PC-3 (cell line): ENCODE results near the gene CD248. TPM values are rescaled to one million over a fixed set of nuclear protein-coding genes. Genes with fewer than 3 reads are reported as not detected.

ENCODE experiments used
- ATAC-seq: fragments of 200-7000 bp; cut with Tn5 transposase; 2 replicates; pipeline ENCODE4 v1.9.1; 2020; ENCODE audit warnings: mild to moderate bottlenecking, moderate library complexity
- BruUV-seq: library from RNA; stranded (reverse); fragments of 400-500 nt; replicated peaks from 2 replicates; lab custom pipeline; 2021; lab: Mats Ljungman, UMichigan
- CTCF ChIA-PET: fragments of 300-600 bp; sonication (Branson Sonifier 250); formaldehyde crosslinking; loops from one replicate; lab custom pipeline; 2022; ENCODE audit warnings: antibody characterized with exemption; lab: Charles Lee
- POLR2A ChIA-PET: fragments of 300-600 bp; sonication (Branson Sonifier 250); formaldehyde crosslinking; loops from one replicate; lab custom pipeline; 2022; ENCODE audit warnings: antibody characterized with exemption; ENCODE audit not compliant: unreplicated experiment; lab: Charles Lee
- DNase-seq: peaks from one replicate; pipeline ENCODE4 v3.0.0-alpha.2; 2015
- H2AFZ ChIP-seq: fragments of 300-600 bp; sonication (generic); 2 replicates; pipeline ENCODE4 v1.6.0; 2016; ENCODE audit warnings: antibody characterized with exemption, low read length
- H3F3A ChIP-seq: fragments of 300-600 bp; sonication (generic); one replicate; pipeline ENCODE4 v1.6.0; 2017; ENCODE audit warnings: antibody characterized with exemption, low read length, control low read depth, mild to moderate bottlenecking; ENCODE audit not compliant: unreplicated experiment
- H3K27ac ChIP-seq: fragments of 300-600 bp; sonication (generic); 2 replicates; pipeline ENCODE4 v1.5.1; 2016; ENCODE audit warnings: mild to moderate bottlenecking, low read length
- H3K27me3 ChIP-seq: fragments of 300-600 bp; sonication (generic); 2 replicates; pipeline ENCODE4 v1.6.1; 2016; ENCODE audit warnings: low read length, mixed read lengths
- H3K36me3 ChIP-seq: fragments of 300-600 bp; sonication (generic); 2 replicates; pipeline ENCODE4 v1.6.1; 2016; ENCODE audit warnings: low read depth, mixed run types, low read length, mixed read lengths
- H3K4me1 ChIP-seq: fragments of 300-600 bp; sonication (generic); 2 replicates; pipeline ENCODE4 v1.5.1; 2016; ENCODE audit warnings: low read length; ENCODE audit not compliant: insufficient read depth
- H3K4me2 ChIP-seq: fragments of 300-600 bp; sonication (generic); 2 replicates; pipeline ENCODE4 v1.6.0; 2016; ENCODE audit warnings: low read length
- H3K4me3 ChIP-seq: fragments of 300-600 bp; sonication (generic); 2 replicates; pipeline ENCODE4 v1.5.1; 2016; ENCODE audit warnings: mild to moderate bottlenecking, low read length, mixed read lengths
- H3K79me2 ChIP-seq: fragments of 300-600 bp; sonication (generic); 2 replicates; pipeline ENCODE4 v1.6.1; 2017; ENCODE audit warnings: low read length, mixed read lengths
- H3K9ac ChIP-seq: fragments of 300-600 bp; sonication (generic); 2 replicates; pipeline ENCODE4 v1.6.0; 2016; ENCODE audit warnings: mild to moderate bottlenecking, low read length
- H3K9me2 ChIP-seq: fragments of 300-600 bp; sonication (generic); replicated peaks from 2 replicates; pipeline ENCODE4 v1.6.1; 2016; ENCODE audit warnings: mixed run types, low read length, mixed read lengths
- H3K9me3 ChIP-seq: fragments of 300-600 bp; sonication (generic); 2 replicates; pipeline ENCODE4 v1.6.1; 2016; ENCODE audit warnings: low read length, mixed read lengths
- H4K20me1 ChIP-seq: fragments of 300-600 bp; sonication (generic); 2 replicates; pipeline ENCODE4 v1.6.1; 2016; ENCODE audit warnings: low read length, mixed read lengths
- EZH2 ChIP-seq: fragments of 300-600 bp; sonication (generic); IDR thresholded peaks from one replicate; pipeline ENCODE4 v1.6.1; 2017; ENCODE audit warnings: antibody characterized with exemption, mild to moderate bottlenecking, low read length; ENCODE audit not compliant: unreplicated experiment
- EZH2phosphoT487 ChIP-seq: fragments of 300-600 bp; sonication (generic); IDR thresholded peaks from 2 replicates; pipeline ENCODE4 v1.6.1; 2018; ENCODE audit warnings: mild to moderate bottlenecking, antibody characterized with exemption, low read length, borderline replicate concordance
- intact Hi-C: fragments of 100-400 bp; cut with micrococcal nuclease; formaldehyde crosslinking; loops from 2 replicates; pipeline ENCODE4 v1.9.0; 2023
- total RNA-seq: library from RNA; depleted of rRNA; stranded (reverse); fragments of >200 nt; gene quantifications from 2 replicates; pipeline ENCODE4 v1.2.3, GENCODE V29; 2014
- TF ChIP-seq, protein P1 (sequence below): fragments of 300-600 bp; sonication (generic); conservative IDR thresholded peaks from 2 replicates; pipeline ENCODE4 v1.5.1; 2017; ENCODE audit warnings: antibody characterized with exemption, low read depth, mild to moderate bottlenecking, low read length

Gene CD248
- total RNA-seq, 1 experiment from 2014 or later = not detected

DNA sequence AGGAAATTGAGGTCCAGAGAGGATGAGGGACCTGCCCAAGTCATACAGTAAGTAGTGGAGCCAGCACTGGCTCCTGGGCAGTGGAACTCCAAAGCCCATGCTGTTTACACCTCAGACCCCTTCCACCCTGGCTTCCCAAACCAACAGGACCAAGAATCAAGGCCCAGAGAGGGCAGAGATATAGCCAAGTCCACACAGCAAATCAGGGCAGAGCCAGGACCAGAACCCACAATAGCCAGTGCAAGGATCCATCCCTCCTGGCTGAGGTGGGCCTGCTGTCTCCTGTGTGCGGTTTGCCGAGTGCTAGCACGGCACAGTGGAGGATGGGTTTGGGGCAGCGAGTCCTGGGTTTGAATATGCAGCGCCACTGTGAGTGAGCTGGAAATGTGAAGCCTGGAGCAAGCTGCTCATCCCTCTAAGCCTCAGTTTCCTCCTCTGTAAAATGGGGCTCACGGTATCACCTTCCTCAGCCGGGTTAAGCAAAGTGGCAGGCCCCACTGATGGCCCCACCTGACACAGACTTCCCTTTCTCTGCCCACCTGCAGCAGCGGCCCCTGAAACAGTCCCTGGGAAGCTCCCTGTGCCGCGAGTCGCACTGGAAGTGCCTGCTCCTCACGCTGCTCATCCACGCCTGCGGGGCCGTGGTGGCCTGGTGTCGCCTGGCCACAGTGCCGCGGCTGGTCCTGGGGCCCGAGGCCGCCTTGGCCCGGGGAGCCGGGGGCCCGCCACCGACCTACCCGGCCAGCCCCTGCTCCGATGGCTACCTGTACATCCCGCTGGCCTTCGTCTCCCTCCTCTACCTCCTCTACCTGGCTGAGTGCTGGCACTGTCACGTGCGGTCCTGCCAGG, 22.8 kb downstream of the CD248 start:
- CTCF ChIA-PET = no interaction called here
- POLR2A ChIA-PET = no interaction called here
- no TSS peak for BruUV-seq

DNA sequence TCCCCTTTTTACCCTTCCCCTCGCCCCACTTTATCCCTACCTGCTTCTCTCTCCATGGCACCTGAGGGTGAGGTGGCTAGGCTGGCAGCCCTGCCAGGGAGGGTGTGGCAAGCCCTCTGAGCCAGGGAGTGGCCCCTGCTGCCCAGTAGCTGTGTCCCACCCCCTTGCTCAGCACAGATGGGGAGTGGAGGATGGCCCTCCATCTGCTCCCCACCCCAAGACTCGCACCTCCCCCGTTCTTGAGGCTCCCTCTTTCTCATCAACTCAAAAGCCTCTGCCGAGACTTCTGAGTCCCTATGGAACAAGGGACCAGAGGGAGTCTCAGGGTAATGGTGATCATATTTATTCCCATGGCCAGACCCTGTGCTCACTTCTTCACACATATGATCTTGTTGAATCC, 23.5 kb downstream of the CD248 start:
- Histone ChIP-seq H3K36me3 (no peaks in the 10 kb centered on the region), H2AFZ (no peak overlapping the region), H3K9ac (no peak overlapping the region), H3K4me2 (no peak overlapping the region), H3K9me2 (no peaks in the 10 kb centered on the region), H3K4me1 (peaks cover 9% of the 10 kb centered on the region), H3K4me3 (no peak overlapping the region), H3K79me2 (peaks cover 4% of the 10 kb centered on the region), H4K20me1 (no peaks in the 10 kb centered on the region), H3K27ac (no peak overlapping the region), H3F3A (no peaks in the 10 kb centered on the region), H3K27me3 (peaks cover 12% of the 10 kb centered on the region), H3K9me3 (no peaks in the 10 kb centered on the region)
- ChIA-PET POLR2A (no interaction called here), CTCF (no interaction called here)
- no TSS peak for BruUV-seq
- ATAC-seq (no peak), DNase-seq (no peak)
- intact Hi-C loops = no loop called here
- TF ChIP-seq, protein P1, sequence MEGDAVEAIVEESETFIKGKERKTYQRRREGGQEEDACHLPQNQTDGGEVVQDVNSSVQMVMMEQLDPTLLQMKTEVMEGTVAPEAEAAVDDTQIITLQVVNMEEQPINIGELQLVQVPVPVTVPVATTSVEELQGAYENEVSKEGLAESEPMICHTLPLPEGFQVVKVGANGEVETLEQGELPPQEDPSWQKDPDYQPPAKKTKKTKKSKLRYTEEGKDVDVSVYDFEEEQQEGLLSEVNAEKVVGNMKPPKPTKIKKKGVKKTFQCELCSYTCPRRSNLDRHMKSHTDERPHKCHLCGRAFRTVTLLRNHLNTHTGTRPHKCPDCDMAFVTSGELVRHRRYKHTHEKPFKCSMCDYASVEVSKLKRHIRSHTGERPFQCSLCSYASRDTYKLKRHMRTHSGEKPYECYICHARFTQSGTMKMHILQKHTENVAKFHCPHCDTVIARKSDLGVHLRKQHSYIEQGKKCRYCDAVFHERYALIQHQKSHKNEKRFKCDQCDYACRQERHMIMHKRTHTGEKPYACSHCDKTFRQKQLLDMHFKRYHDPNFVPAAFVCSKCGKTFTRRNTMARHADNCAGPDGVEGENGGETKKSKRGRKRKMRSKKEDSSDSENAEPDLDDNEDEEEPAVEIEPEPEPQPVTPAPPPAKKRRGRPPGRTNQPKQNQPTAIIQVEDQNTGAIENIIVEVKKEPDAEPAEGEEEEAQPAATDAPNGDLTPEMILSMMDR = no peak
- TF ChIP-seq EZH2 (no peak), EZH2phosphoT487 (no peak)

More for the DNA sequence above, 22.8 kb downstream of the CD248 start:
- H3K4me3 ChIP-seq = no peak overlapping the region
- no peaks in the 10 kb centered on the region for H3K9me2 ChIP-seq
- peaks cover 12% of the 10 kb centered on the region for H3K27me3 ChIP-seq
- DNase-seq = no peak
- H3K9me3 ChIP-seq = no peaks in the 10 kb centered on the region
- no peak overlapping the region for H2AFZ ChIP-seq
- H3K4me1 ChIP-seq = peaks cover 9% of the 10 kb centered on the region
- H3K4me2 ChIP-seq = no peak overlapping the region
- no peaks in the 10 kb centered on the region for H3K79me2 ChIP-seq
- H3K27ac ChIP-seq = no peak overlapping the region
- no peak overlapping the region for H3K9ac ChIP-seq
- intact Hi-C loops = no loop called here
- no peaks in the 10 kb centered on the region for H3K36me3 ChIP-seq
- H3F3A ChIP-seq = no peaks in the 10 kb centered on the region
- ATAC-seq = no peak
- TF ChIP-seq EZH2phosphoT487 (no peak), EZH2 (no peak)
- TF ChIP-seq, protein P1 = no peak
- no peaks in the 10 kb centered on the region for H4K20me1 ChIP-seq

DNA sequence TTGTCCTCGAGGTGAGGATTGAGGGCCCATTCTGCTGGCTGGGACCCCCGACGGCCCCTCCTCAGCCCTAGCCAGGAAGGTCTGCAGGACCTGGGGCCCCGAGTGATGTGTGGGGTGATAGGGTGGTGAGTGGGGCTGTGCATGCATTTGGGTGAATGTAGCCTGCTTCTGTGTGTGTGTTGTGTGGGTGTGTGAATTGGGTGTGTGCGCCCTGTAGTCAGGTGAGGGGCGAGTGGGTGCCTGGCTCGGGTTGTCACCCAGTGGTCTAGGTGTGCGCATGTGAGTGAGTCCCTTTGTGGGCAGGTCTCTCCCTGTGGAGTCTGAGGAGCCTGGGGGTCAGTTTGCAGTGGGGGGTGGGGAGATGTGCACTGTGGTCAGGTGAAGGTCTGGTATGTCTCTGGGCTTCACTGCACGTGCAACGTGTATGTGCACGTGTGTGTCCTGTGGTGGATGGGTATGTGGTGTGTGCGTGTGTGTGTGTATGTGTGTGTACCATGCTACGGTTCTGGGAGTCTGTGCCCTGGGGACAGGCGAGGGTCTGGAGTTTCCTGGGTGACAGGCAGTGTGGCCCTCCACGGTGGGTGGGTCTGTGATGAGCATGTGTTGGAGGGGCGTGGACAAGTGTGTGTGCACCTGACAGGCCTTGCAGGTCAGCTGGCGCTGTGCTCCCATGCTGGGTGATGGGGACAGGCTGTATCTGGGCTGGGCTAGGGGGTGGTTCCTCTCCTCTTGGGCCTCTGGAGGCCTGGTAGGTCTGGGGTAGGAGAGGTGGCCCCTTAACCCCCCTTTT, 24.1 kb downstream of the CD248 start:
- no peaks in the 10 kb centered on the region for H4K20me1 ChIP-seq
- intact Hi-C loops = no loop called here
- BruUV-seq = no TSS peak
- no peak overlapping the region for H3K9ac ChIP-seq
- H3K9me3 ChIP-seq = no peaks in the 10 kb centered on the region
- peaks cover 15% of the 10 kb centered on the region for H3K4me1 ChIP-seq
- ChIA-PET CTCF (no interaction called here), POLR2A (no interaction called here)
- no peak for TF ChIP-seq EZH2
- TF ChIP-seq, protein P1 = no peak
- ATAC-seq = no peak
- H3K27ac ChIP-seq = no peak overlapping the region
- H3K9me2 ChIP-seq = no peaks in the 10 kb centered on the region
- H3K4me2 ChIP-seq = no peak overlapping the region
- H3F3A ChIP-seq = no peaks in the 10 kb centered on the region
- no peaks in the 10 kb centered on the region for H3K36me3 ChIP-seq
- no peak overlapping the region for H2AFZ ChIP-seq
- H3K4me3 ChIP-seq = no peak overlapping the region
- no peak for DNase-seq
- peaks cover 10% of the 10 kb centered on the region for H3K79me2 ChIP-seq
- H3K27me3 ChIP-seq = peaks cover 12% of the 10 kb centered on the region
